HepG2 (cell line): ENCODE measurements around the gene RRAD. TPM values are rescaled to one million over a fixed set of nuclear protein-coding genes. Genes with fewer than 3 reads are reported as not detected.
"Not testable (repeated sequence)": the region's sequence is repeated elsewhere in the genome, so short reads cannot be mapped to it uniquely, and the experiment has no call there.

ENCODE experiments used
- ATAC-seq: fragments of 200-7000 bp; cut with Tn5 transposase; 3 replicates; pipeline ENCODE4 v1.9.1; 2020; ENCODE audit warnings: mild to moderate bottlenecking, moderate library complexity
- BruUV-seq: library from RNA; stranded (reverse); fragments of 400-500 nt; replicated peaks from 2 replicates; lab custom pipeline; 2021; lab: Mats Ljungman, UMichigan
- CTCF ChIA-PET: fragments of 300-600 bp; formaldehyde crosslinking; extraction: SDS; loops from one replicate; lab custom pipeline; 2021; ENCODE audit warnings: low total read pairs, inconsistent platforms, low intra/inter-chr PET ratio; lab: Yijun Ruan, JAX
- POLR2A ChIA-PET: fragments of 350-600 bp; sonication (Branson Sonifier 250); formaldehyde crosslinking; loops from one replicate; lab custom pipeline; 2020; ENCODE audit warnings: antibody characterized with exemption, inconsistent platforms; lab: Yijun Ruan, JAX
- DNase-seq: peaks from one replicate; pipeline ENCODE4 v3.0.0-alpha.2; 2015; ENCODE audit warnings: low spot score
- FAIRE-seq: peaks from 3 replicates; lab custom pipeline; 2011; peaks lifted over from hg19 to GRCh38; lab: Jason Lieb, UNC
- H2AFZ ChIP-seq: one replicate; pipeline ENCODE4 v1.6.1; 2011; ENCODE audit warnings: low read length, inconsistent platforms
- H3K27ac ChIP-seq: fragments of 300-600 bp; 3 replicates; pipeline ENCODE4 v1.8.0; 2011; ENCODE audit warnings: mixed run types, mild to moderate bottlenecking, mixed read lengths, low read length, inconsistent platforms; ENCODE audit not compliant: insufficient read depth; ENCODE audit errors: extremely low read length
- H3K27me3 ChIP-seq, 2 experiments: fragments of 200-600 bp in 1 of 2; 2 replicates in 1 of 2; 3 replicates in 1 of 2; pipeline versions ENCODE4 v1.6.0 to v1.8.0; 2011; ENCODE audit warnings: low read length in 2 of 2, mild to moderate bottlenecking in 2 of 2, moderate library complexity in 2 of 2, inconsistent platforms in 1 of 2; ENCODE audit not compliant: insufficient read depth in 2 of 2, control insufficient read depth in 1 of 2
- H3K36me3 ChIP-seq, 2 experiments: fragments of 200-600 bp in 1 of 2; replicated peaks in 1 of 2; 2 replicates in 1 of 2; 3 replicates in 1 of 2; pipeline versions ENCODE4 v1.5.1 to v1.8.0; 2011; ENCODE audit warnings: low read length in 2 of 2, inconsistent platforms in 1 of 2; ENCODE audit not compliant: insufficient read depth in 2 of 2, control insufficient read depth in 1 of 2
- H3K4me1 ChIP-seq: 2 replicates; pipeline ENCODE4 v1.5.1; 2012; ENCODE audit warnings: low read length, inconsistent platforms; ENCODE audit not compliant: insufficient read depth
- H3K4me2 ChIP-seq: 2 replicates; pipeline ENCODE4 v1.6.0; 2011; ENCODE audit warnings: low read depth, low read length, inconsistent platforms
- H3K4me3 ChIP-seq, 3 experiments: fragments of 200-600 bp in 1 of 3; sonication (generic), shearing (Covaris generic) in 1 of 3; replicated peaks in 1 of 3; 2 replicates each; pipeline ENCODE4 v1.5.1; 2011 to 2016; ENCODE audit warnings: low read length in 3 of 3, inconsistent platforms in 2 of 3, low read depth in 2 of 3, mild to moderate bottlenecking in 2 of 3, control low read depth in 1 of 3, mixed read lengths in 1 of 3; ENCODE audit not compliant: insufficient read depth in 1 of 3
- H3K79me2 ChIP-seq: one replicate; pipeline ENCODE4 v1.6.1; 2011; ENCODE audit warnings: low read length, inconsistent platforms; ENCODE audit not compliant: insufficient read depth
- H3K9ac ChIP-seq: 2 replicates; pipeline ENCODE4 v1.6.0; 2011; ENCODE audit warnings: mild to moderate bottlenecking, low read depth, low read length, inconsistent platforms; ENCODE audit not compliant: insufficient read depth
- H3K9me3 ChIP-seq: 2 replicates; pipeline ENCODE4 v1.5.1; 2012; ENCODE audit warnings: mild to moderate bottlenecking, low read length
- H4K20me1 ChIP-seq: 2 replicates; pipeline ENCODE4 v1.6.0; 2011; ENCODE audit warnings: inconsistent platforms, mild to moderate bottlenecking, low read length, moderate library complexity; ENCODE audit not compliant: insufficient read depth
- BRF2 ChIP-seq: sonication (generic); formaldehyde crosslinking; IDR thresholded peaks from 2 replicates; pipeline ENCODE4 v1.8.1; 2022; ENCODE audit warnings: mild to moderate bottlenecking, missing genetic modification reagents
- MXI1 ChIP-seq: IDR thresholded peaks from 3 replicates; pipeline ENCODE4 v1.6.1; 2012; ENCODE audit warnings: low read depth, low read length, inconsistent platforms, borderline replicate concordance
- POLR2A ChIP-seq, 2 experiments: IDR thresholded peaks; 2 replicates each; pipeline ENCODE4 v1.6.1; 2011; ENCODE audit warnings: low read depth in 2 of 2, low read length in 2 of 2, mild to moderate bottlenecking in 1 of 2, moderate library complexity in 1 of 2; ENCODE audit not compliant: insufficient read depth in 1 of 2
- SSRP1 ChIP-seq: IDR thresholded peaks from 2 replicates; pipeline ENCODE4 v1.6.1; 2016; ENCODE audit warnings: control low read depth
- ZC3H13 ChIP-seq: sonication (generic); formaldehyde crosslinking; IDR thresholded peaks from 2 replicates; pipeline ENCODE4 v1.8.1; 2023; ENCODE audit warnings: mild to moderate bottlenecking, missing genetic modification reagents, moderate library complexity
- ZNF121 ChIP-seq: sonication (generic); formaldehyde crosslinking; IDR thresholded peaks from 2 replicates; pipeline ENCODE4 v1.5.0; 2020; ENCODE audit warnings: mild to moderate bottlenecking, missing genetic modification reagents
- ZNF460 ChIP-seq: sonication (generic); formaldehyde crosslinking; IDR thresholded peaks from 2 replicates; pipeline ENCODE4 v1.5.1; 2020; ENCODE audit warnings: missing genetic modification reagents, mild to moderate bottlenecking, borderline replicate concordance
- WGBS: methylation state at CpG from one replicate; pipeline ENCODE4 v1.1.6; 2017; ENCODE audit warnings: low lambda C conversion rate; 5-methylcytosine and 5-hydroxymethylcytosine counted together
- in situ Hi-C: cut with HindIII; loops from 2 replicates; pipeline ENCODE4 v1.10.0; 2017; ENCODE audit warnings: low pct_unique_long_range_greater_than_20kb; ENCODE audit not compliant: extremely low pct_ligation_motif_present
- intact Hi-C: fragments of 100-400 bp; cut with micrococcal nuclease; formaldehyde crosslinking; loops from one replicate; pipeline ENCODE4 v1.10.0; 2022; ENCODE audit not compliant: unreplicated experiment
- polyA plus RNA-seq, 8 experiments: library from polyadenylated mRNA; depleted of rRNA in 3 of 8; stranded (reverse) in 7 of 8; unstranded in 1 of 8; fragments of >200 nt; fragmentation: Illumina TruSeq in 4 of 8; extraction: Trizol in 4 of 8; gene quantifications; 2 replicates each; pipeline versions ENCODE4 v1.2.1 to v1.2.3, GENCODE V29; 2011 to 2016; ENCODE audit warnings: low read depth in 4 of 8, missing spikeins in 1 of 8, mixed read lengths in 1 of 8; ENCODE audit not compliant: insufficient read depth in 1 of 8
- total RNA-seq, 5 experiments: library from RNA; depleted of rRNA; stranded (reverse); fragments of >200 nt; fragmentation: Illumina TruSeq; extraction: Trizol; gene quantifications; 2 replicates each; pipeline ENCODE4 v1.2.3, GENCODE V29; 2016; ENCODE audit warnings: low read depth in 1 of 5
- TF ChIP-seq, protein P1 (sequence below): sonication (generic); formaldehyde crosslinking; IDR thresholded peaks from 2 replicates; pipeline ENCODE4 v1.4.0; 2020; ENCODE audit warnings: missing genetic modification reagents, borderline replicate concordance

Gene RRAD
- total and polyA plus RNA-seq, 2 of the 13 experiments (the other 11 are each of a cell fraction or from before 2014, with no cell fraction given), result 0.80 to 1.1 TPM

GRCh38 chr16:66945939-66946338, 20.6 kb upstream of the RRAD start:
- Histone ChIP-seq H2AFZ (no peak overlapping the region), H3K4me3 (no peak overlapping the region), H3K36me3 (peaks cover 14 to 30% of the 10 kb centered on the region in 2 experiments; a peak in 4 of 5 replicates), H3K9me3 (no peaks in the 10 kb centered on the region), H3K9ac (no peak overlapping the region), H3K27ac (no peak overlapping the region), H3K4me2 (no peak overlapping the region), H3K27me3 (peaks cover 4 to 24% of the 10 kb centered on the region in 2 experiments; a peak in 4 of 5 replicates), H3K4me1 (peaks cover 34% of the 10 kb centered on the region), H3K79me2 (no peaks in the 10 kb centered on the region), H4K20me1 (no peaks in the 10 kb centered on the region; the same call in 1 of the 2 replicates)
- intact Hi-C loops (no loop called here), in situ Hi-C loops (no loop called here)
- CTCF ChIA-PET, result no interaction called here
- BruUV-seq, result no TSS peak
- ATAC-seq, result no peak
- no peak for FAIRE-seq
- WGBS, result 87% methylated on average over 4 of the region's 4 CpGs
- POLR2A ChIA-PET, result no interaction called here
- no peak for DNase-seq
- TF ChIP-seq POLR2A (IDR thresholded peaks at IDR 0.05; ENCODE audit: insufficient read depth in 1 of 2, low read depth in 2 of 2, low read length in 2 of 2) (peak in 1 of 2 experiments; percentile 12; a peak in 1 of 4 replicates), SSRP1 (CRISPR knock-in tag) (peak; percentile 16; the same call in 1 of the 2 replicates), MXI1 (no peak), ZNF121 (CRISPR knock-in tag) (peak; percentile 78; the same call in 1 of the 2 replicates)
- TF ChIP-seq, protein P1, sequence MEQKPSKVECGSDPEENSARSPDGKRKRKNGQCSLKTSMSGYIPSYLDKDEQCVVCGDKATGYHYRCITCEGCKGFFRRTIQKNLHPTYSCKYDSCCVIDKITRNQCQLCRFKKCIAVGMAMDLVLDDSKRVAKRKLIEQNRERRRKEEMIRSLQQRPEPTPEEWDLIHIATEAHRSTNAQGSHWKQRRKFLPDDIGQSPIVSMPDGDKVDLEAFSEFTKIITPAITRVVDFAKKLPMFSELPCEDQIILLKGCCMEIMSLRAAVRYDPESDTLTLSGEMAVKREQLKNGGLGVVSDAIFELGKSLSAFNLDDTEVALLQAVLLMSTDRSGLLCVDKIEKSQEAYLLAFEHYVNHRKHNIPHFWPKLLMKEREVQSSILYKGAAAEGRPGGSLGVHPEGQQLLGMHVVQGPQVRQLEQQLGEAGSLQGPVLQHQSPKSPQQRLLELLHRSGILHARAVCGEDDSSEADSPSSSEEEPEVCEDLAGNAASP (CRISPR knock-in tag), result no peak

GRCh38 chr16:66944971-66945370, 19.6 kb upstream of the RRAD start:
- Histone ChIP-seq H3K36me3 (peaks cover 23 to 40% of the 10 kb centered on the region in 2 experiments), H3K27me3 (peaks cover 4 to 20% of the 10 kb centered on the region in 2 experiments; a peak in 4 of 5 replicates), H3K4me1 (peaks cover 34% of the 10 kb centered on the region)
- H3K4me2 ChIP-seq, FAIRE-seq, CTCF ChIA-PET, in situ Hi-C loops, H4K20me1 ChIP-seq, H3K9ac ChIP-seq, ATAC-seq, H2AFZ ChIP-seq, intact Hi-C loops, H3K9me3 ChIP-seq, DNase-seq, H3K4me3 ChIP-seq, BruUV-seq, H3K27ac ChIP-seq, H3K79me2 ChIP-seq: not testable (repeated sequence)
- TF ChIP-seq BRF2 (CRISPR knock-in tag) (0 out of 2 replicates have a peak, but pooled peaks have one; percentile 9), ZNF460 (CRISPR knock-in tag) (peak; percentile 39; the same call in 1 of the 2 replicates), ZC3H13 (CRISPR knock-in tag) (0 out of 2 replicates have a peak, but pooled peaks have one; percentile 52)
- 93% methylated on average over 9 of the region's 9 CpGs for WGBS
- POLR2A ChIA-PET, result interaction anchor here (1.0 kb wide), 1 partner anchor 9 kb away, joined by 3 read pairs; no protein-coding TSS in a partner anchor
